ENCODE results near the gene ZRANB3.

GRCh38 chr2:135349941-135350340 is 181.1 kb downstream of the ZRANB3 start:
- TF ChIP-seq, protein P1, sequence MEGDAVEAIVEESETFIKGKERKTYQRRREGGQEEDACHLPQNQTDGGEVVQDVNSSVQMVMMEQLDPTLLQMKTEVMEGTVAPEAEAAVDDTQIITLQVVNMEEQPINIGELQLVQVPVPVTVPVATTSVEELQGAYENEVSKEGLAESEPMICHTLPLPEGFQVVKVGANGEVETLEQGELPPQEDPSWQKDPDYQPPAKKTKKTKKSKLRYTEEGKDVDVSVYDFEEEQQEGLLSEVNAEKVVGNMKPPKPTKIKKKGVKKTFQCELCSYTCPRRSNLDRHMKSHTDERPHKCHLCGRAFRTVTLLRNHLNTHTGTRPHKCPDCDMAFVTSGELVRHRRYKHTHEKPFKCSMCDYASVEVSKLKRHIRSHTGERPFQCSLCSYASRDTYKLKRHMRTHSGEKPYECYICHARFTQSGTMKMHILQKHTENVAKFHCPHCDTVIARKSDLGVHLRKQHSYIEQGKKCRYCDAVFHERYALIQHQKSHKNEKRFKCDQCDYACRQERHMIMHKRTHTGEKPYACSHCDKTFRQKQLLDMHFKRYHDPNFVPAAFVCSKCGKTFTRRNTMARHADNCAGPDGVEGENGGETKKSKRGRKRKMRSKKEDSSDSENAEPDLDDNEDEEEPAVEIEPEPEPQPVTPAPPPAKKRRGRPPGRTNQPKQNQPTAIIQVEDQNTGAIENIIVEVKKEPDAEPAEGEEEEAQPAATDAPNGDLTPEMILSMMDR (conservative IDR thresholded peaks at IDR 0.05 in 1 of 2, IDR thresholded peaks at IDR 0.05 in 1 of 2; ENCODE audit: low read depth in 1 of 2, low read length in 2 of 2): no peak
- no peak for TF ChIP-seq EZH2 (IDR thresholded peaks at IDR 0.05; ENCODE audit: low read length, missing control alignments)
